Measurements from ENCODE around the gene ZNF664.

ZNF664 gene

DNA sequence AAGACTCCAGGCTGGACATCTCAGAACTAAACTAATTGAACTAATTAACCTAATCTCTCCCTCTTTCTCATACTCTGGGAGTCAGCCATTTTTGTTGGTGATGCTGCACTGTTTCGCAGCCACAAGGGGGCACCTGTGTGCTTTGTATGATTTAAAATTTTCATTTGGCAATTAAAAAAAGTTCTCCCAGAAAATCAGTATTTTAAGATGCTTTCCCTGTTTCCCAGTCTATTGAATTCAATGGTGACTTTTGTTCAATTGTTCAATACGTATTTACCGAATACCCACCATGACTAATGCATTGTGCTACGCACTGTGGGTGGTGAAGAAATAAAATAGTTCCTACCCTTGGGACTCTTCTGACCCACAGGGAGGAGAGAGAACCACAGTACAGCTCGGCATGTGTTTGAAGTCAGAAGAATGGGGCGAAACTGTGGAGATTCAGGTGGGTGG lies 63.7 kb downstream of the ZNF664 start:
- DNase-seq: peak; percentile 39

DNA sequence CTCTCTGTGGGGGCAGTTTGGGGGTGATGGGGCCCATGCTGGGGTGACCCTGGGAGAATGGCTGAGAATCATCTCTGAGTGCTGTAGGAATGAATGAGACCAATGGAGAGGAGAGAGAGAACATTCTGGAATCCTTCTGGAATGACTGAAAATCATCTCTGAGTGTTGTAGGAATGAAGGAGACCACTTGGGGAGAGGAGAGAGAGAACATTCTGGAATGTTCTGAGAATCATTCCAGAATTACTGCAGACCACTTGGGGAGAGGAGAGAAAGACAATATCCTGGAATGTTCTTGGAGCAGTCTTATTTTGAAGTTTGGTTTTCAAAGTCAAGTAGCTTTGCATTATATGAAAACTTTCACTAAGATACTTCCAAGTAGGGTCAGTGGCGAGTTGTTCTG lies 64.3 kb downstream of the ZNF664 start:
- DNase-seq: no peak

DNA sequence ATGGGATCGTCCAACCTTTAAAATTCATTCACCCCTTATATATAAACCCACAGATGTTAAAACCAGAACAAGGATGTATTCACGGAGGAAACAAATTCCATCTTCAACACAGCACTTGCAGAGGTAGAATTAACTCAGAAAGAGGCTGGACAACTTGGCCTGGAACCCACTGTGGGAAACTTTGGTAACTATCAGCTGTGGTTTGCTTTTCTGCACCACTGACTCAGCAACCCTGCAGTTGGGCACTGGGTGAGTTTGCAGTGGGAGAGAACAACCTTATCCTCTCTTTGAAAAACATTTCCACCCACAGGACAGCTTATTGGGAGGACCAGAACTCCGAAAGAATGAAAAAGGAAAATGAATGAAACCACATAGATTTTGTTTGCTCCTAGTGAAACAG lies 66.3 kb downstream of the ZNF664 start:
- no peak for DNase-seq

DNA sequence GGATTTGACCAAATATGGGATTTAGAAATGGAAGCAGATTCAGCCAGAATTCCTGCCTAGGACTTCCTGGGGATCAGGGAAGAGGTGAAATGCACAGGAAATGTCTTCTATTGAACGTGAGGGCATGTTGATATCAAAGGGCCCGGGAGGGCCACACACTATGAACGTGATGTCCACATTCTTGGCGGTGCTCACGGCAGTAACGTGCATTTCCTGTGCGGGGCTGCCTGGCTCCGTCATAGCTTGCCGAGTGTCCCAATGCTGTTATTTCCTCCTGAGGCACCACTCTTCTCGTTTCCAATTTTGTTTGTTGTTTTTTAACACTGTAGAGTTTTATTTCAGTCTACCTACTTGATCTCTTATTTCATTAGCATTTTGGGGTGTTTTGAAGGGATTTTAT lies 67.3 kb downstream of the ZNF664 start:
- DNase-seq: no peak

DNA sequence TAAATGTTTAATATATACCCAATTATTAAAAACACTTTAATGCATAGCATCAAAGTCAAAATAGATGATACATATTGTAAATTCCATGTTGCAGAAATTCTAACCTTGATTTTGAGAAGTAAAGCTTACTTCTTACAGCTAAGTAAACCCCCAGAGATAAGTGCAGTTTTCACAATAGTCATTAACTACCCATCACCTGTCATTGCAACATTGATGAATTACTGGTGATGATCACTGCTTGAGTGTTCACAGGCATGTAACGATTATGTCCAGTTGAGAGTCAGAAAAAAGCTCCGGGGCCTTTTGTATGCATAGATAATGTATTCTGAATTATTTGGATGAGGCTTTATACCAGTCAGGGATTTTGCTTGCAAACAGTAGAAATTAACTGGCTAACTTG lies 67.7 kb downstream of the ZNF664 start:
- DNase-seq: no peak

DNA sequence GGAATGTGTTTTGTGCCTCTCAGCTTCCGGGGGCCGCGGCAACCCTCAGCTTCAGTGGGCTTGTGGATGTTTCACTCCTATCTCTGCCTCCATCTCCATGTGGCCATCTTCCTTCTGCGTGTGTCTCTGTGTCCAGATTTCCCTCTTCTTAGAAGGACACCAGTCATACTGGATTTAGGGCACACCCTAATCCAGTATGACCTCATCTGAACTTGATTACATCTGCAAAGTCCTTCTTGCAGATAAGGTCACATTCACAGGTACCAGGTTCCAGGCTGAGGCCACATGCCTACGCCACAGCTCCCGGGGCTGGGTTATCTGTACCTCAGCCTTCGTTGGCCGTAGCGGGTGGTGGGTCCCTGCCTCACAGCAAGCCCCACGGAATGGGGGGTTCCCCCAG lies 68.9 kb downstream of the ZNF664 start:
- DNase-seq: no peak

DNA sequence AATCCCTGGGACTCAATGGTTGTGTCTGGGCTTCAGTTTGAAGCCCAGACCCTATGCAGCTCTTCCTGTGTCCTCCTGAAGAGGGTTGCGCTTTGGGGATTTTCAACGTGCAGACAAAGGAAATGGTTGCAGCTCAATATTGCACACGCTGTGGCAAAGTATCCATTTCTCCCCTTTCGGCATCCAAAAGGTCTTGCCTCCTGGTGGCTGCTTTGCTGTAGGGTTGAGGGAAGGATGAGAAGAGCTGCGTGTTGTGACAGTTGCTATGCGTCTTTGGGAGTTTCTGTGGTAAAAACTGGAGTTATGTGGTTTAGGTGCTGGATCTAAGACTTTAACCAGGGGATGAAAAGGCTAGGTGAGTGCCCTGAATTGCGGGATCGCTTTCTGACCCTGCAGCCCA lies 71.0 kb downstream of the ZNF664 start:
- no peak for DNase-seq

DNA sequence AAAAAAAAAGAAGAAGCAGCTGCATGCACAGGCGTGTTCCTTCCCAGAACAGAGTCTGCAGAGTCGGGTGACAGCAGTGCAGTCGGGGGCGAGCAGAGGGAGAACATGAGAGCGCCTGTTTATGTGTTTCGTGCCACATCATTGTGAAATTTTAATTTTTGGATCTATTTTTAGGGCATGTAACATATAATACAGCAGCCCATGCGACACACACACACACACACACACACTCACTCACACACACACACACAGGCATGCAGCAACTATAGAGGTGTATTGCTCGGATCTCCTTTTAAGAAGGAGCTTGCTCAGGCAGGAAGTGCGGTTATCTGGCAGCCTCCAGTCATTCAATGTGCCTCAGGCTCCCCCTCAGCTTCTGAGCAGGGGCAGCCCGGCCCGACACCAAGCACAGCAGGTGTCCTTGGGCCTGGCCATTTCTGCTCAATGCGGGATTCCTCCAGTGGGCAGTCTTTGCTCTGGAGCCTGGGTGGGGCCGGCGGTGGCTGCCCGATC lies 71.8 kb downstream of the ZNF664 start:
- DNase-seq: no peak

DNA sequence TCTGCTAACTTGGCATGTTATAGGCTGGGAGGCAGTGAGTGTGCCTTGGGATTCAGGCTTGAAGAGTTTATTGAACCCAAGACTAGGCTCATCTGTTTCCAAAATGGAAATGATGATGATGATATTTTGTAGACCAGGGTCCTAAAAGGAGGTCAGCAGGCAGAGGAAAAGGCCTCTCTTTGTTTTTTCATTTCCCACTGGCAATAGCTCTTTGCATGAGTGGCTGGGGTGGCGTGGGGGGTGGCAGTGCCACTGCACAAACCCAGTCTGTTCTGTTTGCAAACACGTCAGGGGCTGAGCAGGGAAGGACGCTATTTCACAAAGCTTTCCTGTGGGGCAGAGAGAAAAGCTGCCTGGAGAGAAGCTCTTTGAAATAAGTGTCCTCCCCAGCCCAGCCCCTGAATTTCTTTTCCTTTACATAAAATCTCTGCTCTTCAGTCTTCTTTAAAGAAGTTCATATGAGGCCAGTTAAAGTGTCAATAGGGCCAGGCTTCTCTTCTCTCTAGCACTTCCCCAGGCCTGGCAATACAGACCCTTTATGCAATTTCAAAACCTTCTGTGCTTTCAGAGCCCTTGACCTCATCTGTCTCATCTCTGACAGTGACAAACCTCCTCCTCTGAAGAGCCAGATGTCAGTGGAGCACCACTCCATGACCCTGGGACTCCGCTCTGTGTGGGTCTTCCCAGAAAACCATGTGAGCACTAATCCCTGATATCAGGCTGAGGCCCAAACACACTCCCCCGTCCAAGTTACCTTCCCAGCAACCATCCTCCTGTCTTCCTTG lies 72.8 kb downstream of the ZNF664 start:
- no peak for DNase-seq

DNA sequence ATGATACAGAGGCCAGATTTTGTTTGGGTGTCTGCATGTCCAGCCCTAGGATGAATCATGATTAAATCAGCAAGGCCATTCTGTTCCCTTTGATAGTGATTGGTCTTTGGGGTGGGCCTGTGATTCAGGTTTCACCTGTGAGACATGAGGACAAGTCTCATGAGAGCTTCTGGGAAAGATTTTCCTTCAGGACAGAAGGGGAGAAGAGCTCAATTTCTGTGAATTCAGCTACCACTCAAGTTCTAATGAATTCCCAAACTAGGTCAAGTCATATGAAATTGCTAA lies 73.4 kb downstream of the ZNF664 start:
- no peak for DNase-seq

DNA sequence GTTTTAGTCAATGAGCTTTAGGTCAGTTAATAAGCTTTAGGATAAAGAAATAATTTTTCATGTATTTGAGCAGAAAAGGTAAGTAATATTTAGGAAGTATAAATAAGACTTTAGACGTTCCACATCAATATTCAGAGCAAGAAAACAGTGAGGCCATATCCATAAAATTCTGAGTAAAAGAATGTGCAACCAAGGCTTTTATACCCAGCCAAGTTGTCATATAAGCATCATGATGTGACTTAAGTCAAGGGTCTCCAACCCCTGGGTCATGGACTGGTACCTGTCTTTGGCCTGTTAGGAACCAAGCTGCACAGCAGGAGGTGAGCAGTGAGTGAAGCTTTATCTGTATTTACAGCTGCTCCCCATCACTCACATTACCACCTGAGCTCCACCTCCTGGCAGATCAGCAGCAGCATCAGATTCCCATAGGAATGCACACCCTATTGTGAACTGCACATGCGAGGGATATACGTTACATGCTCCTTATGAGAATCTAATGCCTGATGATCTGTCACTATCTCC lies 74.1 kb downstream of the ZNF664 start:
- no peak for DNase-seq

DNA sequence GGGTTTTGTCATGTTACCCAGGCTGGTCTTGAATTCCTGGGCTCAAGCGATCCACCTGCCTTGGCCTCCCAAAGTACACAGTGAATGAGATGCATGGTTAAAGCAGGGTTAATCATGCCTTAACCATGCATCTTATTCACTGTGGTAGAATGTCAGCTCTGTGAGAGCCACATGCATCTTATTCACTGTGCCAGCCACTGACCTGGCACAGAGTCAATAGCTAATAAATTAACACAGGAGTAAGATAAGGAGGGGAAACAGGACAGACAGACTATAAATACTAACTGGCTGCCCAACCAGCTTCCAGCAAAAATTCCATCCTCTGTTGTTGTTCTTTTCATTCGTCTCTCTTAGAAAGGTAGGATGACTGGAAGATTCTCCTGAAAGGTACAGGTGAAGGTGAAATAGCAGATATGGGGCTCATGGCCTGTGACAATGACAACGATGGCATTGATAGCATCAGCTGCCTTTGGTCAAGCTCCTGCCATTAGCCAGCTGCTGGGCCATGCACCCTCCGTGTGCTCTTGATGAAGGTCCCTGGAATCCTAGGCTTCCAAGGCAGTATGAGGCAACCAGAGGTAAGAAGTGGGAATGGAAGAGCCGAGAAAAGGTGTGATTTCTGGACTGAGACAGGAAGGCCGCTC lies 76.6 kb downstream of the ZNF664 start:
- DNase-seq: no peak

DNA sequence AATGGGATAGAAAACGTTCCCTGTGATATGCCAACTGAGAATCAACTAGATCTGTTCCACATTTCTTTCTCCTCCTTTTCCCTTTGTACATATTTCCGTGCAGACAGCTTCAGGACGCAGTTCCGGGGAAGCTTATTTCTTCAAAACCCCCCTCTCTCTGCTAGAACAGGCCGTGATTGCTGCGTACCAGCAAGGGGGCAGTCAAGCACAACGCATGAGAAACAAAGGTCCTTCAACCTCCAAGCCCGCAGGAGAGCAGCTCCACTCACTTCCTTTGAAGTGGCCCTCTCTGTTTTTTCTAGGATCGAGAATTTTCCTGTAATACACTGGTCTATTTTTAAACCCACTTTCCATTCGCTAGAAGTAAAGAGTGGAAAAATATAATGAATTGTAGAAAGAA lies 80.8 kb downstream of the ZNF664 start:
- peak; percentile 72 for DNase-seq

DNA sequence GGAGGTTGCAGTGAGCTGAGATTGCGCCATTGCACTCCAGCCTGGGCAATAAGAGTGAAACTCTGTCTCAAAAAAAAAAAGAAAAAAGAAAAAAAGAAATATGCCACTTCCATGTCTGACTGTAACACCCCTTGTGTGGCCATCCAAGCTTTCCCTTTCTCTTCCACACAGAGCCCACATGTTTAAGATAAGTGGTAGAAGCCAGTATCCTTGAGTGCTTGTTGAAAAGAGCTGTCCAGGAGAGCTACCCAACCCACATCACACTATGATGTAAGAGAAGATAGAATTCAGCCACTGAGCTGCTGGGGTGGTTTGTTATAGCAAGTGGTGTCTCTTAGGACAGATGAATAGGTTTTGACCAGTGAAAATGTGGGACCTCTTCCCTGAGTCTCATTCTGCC lies 82.1 kb downstream of the ZNF664 start:
- DNase-seq: no peak

DNA sequence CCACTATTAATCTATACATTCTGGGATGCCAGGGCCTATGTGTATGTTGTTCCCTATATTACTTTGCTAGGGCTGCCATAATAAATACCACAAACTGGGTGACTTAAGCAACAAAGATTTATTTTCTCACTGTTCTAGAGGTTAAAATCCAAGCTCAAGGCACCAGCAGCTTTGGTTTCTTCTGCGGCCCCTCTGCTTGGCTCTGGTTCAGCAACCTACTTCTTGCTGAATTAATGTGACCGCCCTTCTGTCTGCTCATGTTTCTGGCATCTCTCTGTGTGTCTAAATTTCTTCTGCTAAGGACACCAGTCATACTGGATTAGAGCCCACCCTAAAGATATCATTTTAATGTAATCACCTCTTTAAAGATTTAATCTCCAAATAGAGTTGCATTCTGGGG lies 84.7 kb downstream of the ZNF664 start:
- DNase-seq: no peak

DNA sequence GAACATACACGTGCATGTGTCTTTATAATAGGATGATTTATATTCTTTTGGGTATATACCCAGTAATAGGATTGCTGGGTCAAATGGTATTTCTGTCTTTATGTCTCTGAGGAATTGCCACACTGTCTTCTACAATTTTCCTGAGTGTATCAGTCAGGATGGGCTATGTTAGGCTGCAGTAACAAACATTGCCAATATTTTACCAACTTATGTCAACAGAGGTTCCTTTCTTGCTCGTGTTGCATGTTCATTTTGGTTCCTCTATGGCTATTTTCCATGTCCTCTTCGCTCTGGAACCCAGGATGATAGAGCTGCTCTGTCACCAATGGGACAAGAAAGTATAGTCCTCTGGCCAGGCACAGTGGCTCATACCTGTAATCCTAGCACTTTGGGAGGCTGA lies 86.7 kb downstream of the ZNF664 start:
- no peak for DNase-seq
